KMS-11 (cell line): Measurements from ENCODE around the gene RERE.

Source experiments
- H2AFZ ChIP-seq: fragments of 200-600 bp; sonication (generic); 2 replicates; pipeline ENCODE4 v1.6.1; 2016; ENCODE audit warnings: antibody characterized with exemption, mixed run types, low read depth
- H3K27ac ChIP-seq: fragments of 200-600 bp; sonication (generic); 2 replicates; pipeline ENCODE4 v1.6.1; 2016; ENCODE audit warnings: mild to moderate bottlenecking, mixed run types
- H3K27me3 ChIP-seq: fragments of 200-600 bp; sonication (generic); 2 replicates; pipeline ENCODE4 v1.6.1; 2017; ENCODE audit warnings: mild to moderate bottlenecking, low read depth, mixed run types, moderate library complexity; ENCODE audit not compliant: insufficient read depth
- H3K36me3 ChIP-seq: fragments of 200-600 bp; sonication (generic); 2 replicates; pipeline ENCODE4 v1.6.1; 2017; ENCODE audit warnings: mild to moderate bottlenecking, mixed run types; ENCODE audit not compliant: insufficient read depth
- H3K4me1 ChIP-seq: fragments of 200-600 bp; sonication (generic); 2 replicates; pipeline ENCODE4 v1.6.1; 2016; ENCODE audit warnings: mild to moderate bottlenecking, low read depth, mixed run types; ENCODE audit not compliant: poor library complexity, severe bottlenecking
- H3K4me2 ChIP-seq: fragments of 200-600 bp; sonication (generic); 2 replicates; pipeline ENCODE4 v1.7.0; 2016; ENCODE audit warnings: mild to moderate bottlenecking, mixed run types
- H3K4me3 ChIP-seq: fragments of 200-600 bp; sonication (generic); IDR thresholded peaks from 2 replicates; pipeline ENCODE4 v1.6.1; 2017; ENCODE audit warnings: low read depth, low read length, mixed read lengths; ENCODE audit not compliant: insufficient read depth
- H3K79me2 ChIP-seq: fragments of 200-600 bp; sonication (generic); 2 replicates; pipeline ENCODE4 v1.6.1; 2016; ENCODE audit warnings: low read depth, mixed run types; ENCODE audit not compliant: insufficient read depth
- H3K9ac ChIP-seq: fragments of 200-600 bp; sonication (generic); 2 replicates; pipeline ENCODE4 v1.6.1; 2016; ENCODE audit warnings: mild to moderate bottlenecking, mixed run types
- H4K20me1 ChIP-seq: fragments of 200-600 bp; sonication (generic); 2 replicates; pipeline ENCODE4 v1.6.1; 2016; ENCODE audit warnings: mild to moderate bottlenecking, mixed run types; ENCODE audit not compliant: insufficient read depth
- TF ChIP-seq, protein P1 (sequence below): fragments of 200-600 bp; sonication (generic); conservative IDR thresholded peaks from 2 replicates; pipeline ENCODE4 v1.6.1; 2017; ENCODE audit warnings: low read depth, mild to moderate bottlenecking, antibody characterized with exemption, low read length, moderate library complexity, mixed read lengths

Gene RERE

DNA sequence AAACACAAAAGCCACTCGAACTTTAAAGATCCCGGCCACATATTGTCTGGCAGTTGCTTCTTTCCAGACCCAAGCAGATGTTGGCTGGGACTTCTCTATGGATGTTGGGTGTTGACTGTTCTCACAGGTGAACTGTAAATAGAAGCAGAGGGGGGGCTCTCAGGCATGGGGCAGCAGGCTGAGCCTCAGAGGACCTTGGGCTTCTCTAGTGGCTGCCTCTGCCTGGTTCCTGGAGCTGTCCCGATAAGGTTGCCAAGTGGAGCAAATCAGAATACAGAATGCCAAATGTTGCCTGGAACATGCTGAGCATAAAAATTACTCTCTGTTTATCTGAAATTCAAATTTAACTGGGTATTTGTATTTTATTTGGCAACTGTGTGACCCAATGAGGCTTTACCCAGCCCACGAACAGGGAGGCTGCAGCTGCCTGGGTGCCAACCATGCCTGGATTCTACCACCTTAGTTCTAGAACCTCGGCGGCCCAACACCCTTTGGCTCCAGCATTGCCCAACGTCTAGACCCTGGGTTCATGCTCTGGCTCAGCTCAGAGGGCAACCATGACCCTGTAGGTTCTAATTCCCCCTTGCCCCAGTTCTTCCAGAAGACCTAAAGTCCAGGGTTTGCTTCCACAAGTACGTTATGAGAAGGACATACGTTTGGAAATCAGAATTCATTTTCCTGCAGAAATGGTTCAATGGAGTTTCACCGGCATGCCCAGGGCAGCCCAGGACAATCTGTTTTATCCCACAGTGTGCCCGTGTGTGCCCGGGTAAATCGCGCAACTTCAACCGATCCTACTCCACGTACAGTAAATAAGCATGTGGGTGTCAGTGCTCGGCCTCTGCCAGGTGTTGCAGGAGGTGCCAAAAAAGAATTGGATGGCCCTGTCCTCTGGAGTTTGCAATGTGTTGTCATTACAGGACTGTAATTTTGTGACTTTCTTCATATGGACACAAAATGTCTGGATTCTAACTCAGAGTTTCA, 504.9 kb downstream of the RERE start:
- Histone ChIP-seq H3K27ac (no peak overlapping the region), H2AFZ (no peak overlapping the region), H3K79me2 (no peaks in the 10 kb centered on the region), H3K27me3 (no peaks in the 10 kb centered on the region), H3K36me3 (no peaks in the 10 kb centered on the region), H3K4me2 (no peak overlapping the region), H3K4me3 (no peak overlapping the region), H3K4me1 (no peaks in the 10 kb centered on the region), H3K9ac (no peak overlapping the region), H4K20me1 (no peaks in the 10 kb centered on the region)
- TF ChIP-seq, protein P1, sequence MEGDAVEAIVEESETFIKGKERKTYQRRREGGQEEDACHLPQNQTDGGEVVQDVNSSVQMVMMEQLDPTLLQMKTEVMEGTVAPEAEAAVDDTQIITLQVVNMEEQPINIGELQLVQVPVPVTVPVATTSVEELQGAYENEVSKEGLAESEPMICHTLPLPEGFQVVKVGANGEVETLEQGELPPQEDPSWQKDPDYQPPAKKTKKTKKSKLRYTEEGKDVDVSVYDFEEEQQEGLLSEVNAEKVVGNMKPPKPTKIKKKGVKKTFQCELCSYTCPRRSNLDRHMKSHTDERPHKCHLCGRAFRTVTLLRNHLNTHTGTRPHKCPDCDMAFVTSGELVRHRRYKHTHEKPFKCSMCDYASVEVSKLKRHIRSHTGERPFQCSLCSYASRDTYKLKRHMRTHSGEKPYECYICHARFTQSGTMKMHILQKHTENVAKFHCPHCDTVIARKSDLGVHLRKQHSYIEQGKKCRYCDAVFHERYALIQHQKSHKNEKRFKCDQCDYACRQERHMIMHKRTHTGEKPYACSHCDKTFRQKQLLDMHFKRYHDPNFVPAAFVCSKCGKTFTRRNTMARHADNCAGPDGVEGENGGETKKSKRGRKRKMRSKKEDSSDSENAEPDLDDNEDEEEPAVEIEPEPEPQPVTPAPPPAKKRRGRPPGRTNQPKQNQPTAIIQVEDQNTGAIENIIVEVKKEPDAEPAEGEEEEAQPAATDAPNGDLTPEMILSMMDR: no peak

DNA sequence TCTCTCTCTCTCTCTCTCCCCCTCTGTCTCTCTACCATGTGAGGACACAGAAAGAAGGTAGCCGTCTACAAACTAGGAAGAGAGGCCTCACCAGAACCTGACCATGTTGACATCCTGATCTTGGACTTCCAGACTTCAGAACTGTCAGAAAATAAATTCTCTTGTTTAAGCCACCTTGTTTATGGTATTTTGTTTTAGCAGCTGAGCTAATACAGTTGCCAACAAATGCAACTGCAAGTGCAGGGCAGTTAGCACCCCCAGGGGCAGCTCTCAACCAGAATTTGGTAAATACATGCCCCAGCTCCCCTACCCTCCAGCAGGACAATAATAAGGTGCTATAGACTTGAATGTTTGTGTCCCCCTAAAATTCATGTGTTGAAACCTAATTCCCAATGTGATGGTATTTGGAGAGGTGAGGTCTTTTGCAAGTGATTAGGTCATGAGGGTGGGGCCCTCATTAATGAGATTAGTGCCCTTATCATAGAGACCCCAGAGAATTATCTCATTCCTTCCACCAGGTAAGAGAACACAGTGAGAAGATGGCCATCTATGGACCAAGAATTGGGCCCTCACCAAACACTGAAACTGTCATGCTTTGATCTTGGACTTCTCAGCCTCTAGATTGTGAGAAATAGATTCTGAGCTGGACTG, 506.2 kb downstream of the RERE start:
- H3K4me2 ChIP-seq: no peak overlapping the region
- no peaks in the 10 kb centered on the region for H3K27me3 ChIP-seq
- no peak overlapping the region for H2AFZ ChIP-seq
- H3K9ac ChIP-seq: no peak overlapping the region
- H3K27ac ChIP-seq: no peak overlapping the region
- H3K36me3 ChIP-seq: no peaks in the 10 kb centered on the region
- no peaks in the 10 kb centered on the region for H3K79me2 ChIP-seq
- H4K20me1 ChIP-seq: no peaks in the 10 kb centered on the region
- H3K4me3 ChIP-seq: no peak overlapping the region
- TF ChIP-seq, protein P1: no peak
- no peaks in the 10 kb centered on the region for H3K4me1 ChIP-seq

DNA sequence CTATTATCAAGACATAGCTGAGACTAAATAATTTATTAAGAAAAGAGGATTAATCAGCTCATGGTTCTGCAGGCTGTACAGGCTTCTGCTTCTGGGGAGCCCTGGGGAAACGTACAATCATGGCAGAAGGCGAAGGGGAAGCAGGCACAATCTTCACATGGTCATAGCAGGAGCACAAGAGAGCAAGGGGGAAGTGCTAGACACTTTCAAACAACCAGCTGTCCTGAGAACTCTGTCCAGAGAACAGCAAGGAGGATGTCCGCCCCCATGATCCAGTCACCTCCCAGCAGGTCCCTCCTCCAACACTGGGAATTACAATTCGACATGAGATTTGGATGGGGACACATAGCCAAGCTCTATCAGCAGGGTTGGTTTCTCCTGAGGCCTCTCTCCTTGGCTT, 509.8 kb downstream of the RERE start:
- no peak overlapping the region for H2AFZ ChIP-seq

DNA sequence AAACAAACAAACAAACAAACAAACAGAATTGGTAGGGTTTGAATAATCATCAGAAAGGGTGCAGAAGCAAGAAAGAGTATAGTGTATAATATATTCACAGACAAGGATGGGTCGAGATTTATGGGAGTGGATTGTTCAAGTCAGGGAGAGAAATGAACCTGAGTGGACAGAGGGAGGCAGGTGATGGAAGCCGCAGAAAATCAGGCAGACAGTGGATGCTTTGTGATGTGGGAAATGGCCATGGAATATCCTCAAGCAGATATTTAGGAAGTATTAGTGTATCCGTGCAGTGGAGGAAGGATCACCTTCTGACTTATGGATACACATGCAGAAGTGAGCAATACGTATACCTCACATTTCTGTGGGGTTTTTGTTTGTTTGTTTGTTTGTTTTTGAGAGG, 513.6 kb downstream of the RERE start:
- H2AFZ ChIP-seq: no peak overlapping the region
- no peaks in the 10 kb centered on the region for H3K79me2 ChIP-seq
- TF ChIP-seq, protein P1: no peak
- H3K4me3 ChIP-seq: no peak overlapping the region
- H3K36me3 ChIP-seq: no peaks in the 10 kb centered on the region
- H3K27me3 ChIP-seq: no peaks in the 10 kb centered on the region; the same call in 1 of the 2 replicates
- no peak overlapping the region for H3K27ac ChIP-seq
- H3K4me2 ChIP-seq: no peak overlapping the region
- H3K9ac ChIP-seq: no peak overlapping the region
- no peaks in the 10 kb centered on the region for H3K4me1 ChIP-seq
- no peaks in the 10 kb centered on the region for H4K20me1 ChIP-seq

More for the DNA sequence above, 509.8 kb downstream of the RERE start:
- Histone ChIP-seq H3K79me2 (no peaks in the 10 kb centered on the region), H3K27me3 (no peaks in the 10 kb centered on the region), H3K4me2 (no peak overlapping the region), H3K36me3 (no peaks in the 10 kb centered on the region), H3K4me1 (no peaks in the 10 kb centered on the region), H3K27ac (no peak overlapping the region), H4K20me1 (no peaks in the 10 kb centered on the region), H3K9ac (no peak overlapping the region), H3K4me3 (no peak overlapping the region)
- TF ChIP-seq, protein P1: no peak
